Loucy (cell line): Measurements from ENCODE around the gene LSM7.

Experiments used
- CTCF ChIP-seq: fragments of 200-600 bp; sonication (generic); conservative IDR thresholded peaks from 2 replicates; pipeline ENCODE4 v1.5.1; 2014; ENCODE audit warnings: mild to moderate bottlenecking, antibody characterized with exemption, low read length
- EZH2phosphoT487 ChIP-seq: fragments of 200-600 bp; IDR thresholded peaks from 2 replicates; pipeline ENCODE4 v1.6.1; 2018; ENCODE audit warnings: antibody characterized with exemption, mild to moderate bottlenecking, moderate library complexity, borderline replicate concordance

DNA sequence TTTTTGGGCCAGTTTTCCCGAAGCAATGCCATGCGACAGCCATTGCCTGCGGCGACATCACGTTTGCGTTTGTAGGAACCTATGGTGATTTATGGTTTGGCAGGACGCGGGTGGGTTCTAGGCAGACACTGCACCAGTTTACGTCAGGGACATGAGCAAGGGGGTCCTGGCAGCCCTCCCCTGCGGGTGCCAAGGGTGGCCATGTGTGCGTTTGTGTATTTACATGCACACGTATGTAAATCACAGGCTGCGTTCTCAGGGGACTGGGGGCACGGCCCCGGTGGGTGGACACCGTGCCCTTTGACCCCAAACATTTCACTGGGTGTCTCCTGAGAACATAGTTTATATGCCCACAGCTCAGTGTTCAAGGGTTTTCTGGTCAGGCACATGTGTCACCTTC lies 22.3 kb upstream of the LSM7 start:
- TF ChIP-seq CTCF (no peak), EZH2phosphoT487 (no peak)
